ENCODE measurements around the gene SLAIN2.

DNA sequence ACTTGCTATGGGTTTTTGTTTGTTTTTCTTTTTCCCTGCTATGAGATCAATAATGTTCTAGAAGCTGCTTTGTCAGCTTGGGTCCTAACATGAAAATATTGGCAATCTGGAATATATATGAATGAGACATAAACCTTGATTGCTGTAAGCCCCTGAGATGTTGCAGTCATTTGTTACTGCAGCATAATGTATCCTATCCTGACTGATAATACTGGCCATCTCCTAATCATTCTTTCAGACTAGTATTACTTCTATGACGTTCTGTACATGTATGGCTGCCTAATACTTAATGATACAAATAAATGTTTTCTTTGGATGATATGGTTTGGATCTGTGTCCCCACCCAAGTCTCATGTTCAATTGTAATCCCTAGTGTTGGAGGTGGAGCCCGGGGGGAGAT is 19.3 kb upstream of the SLAIN2 start:
- TF ChIP-seq, protein P1, sequence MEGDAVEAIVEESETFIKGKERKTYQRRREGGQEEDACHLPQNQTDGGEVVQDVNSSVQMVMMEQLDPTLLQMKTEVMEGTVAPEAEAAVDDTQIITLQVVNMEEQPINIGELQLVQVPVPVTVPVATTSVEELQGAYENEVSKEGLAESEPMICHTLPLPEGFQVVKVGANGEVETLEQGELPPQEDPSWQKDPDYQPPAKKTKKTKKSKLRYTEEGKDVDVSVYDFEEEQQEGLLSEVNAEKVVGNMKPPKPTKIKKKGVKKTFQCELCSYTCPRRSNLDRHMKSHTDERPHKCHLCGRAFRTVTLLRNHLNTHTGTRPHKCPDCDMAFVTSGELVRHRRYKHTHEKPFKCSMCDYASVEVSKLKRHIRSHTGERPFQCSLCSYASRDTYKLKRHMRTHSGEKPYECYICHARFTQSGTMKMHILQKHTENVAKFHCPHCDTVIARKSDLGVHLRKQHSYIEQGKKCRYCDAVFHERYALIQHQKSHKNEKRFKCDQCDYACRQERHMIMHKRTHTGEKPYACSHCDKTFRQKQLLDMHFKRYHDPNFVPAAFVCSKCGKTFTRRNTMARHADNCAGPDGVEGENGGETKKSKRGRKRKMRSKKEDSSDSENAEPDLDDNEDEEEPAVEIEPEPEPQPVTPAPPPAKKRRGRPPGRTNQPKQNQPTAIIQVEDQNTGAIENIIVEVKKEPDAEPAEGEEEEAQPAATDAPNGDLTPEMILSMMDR (IDR thresholded peaks at IDR 0.05): no peak
- TF ChIP-seq POLR2A (IDR thresholded peaks at IDR 0.05): no peak
